BLaER1 treated with 17β-estradiol and CSF1 and Interleukin-3, amounts not matched to agents 10 nM and 100 nM (cell line): ENCODE results near the gene ATP5PO.

ENCODE experiments used
- H3K27ac ChIP-seq, 11 experiments: shearing (Covaris generic); formaldehyde crosslinking; 2 replicates each; pipeline ENCODE4 v1.8.1; 2022
- H3K27me3 ChIP-seq, 11 experiments: shearing (Covaris generic); formaldehyde crosslinking; 2 replicates each; pipeline ENCODE4 v1.8.1; 2022
- H3K36me3 ChIP-seq, 11 experiments: shearing (Covaris generic); formaldehyde crosslinking; 2 replicates each; pipeline ENCODE4 v1.8.1; 2022
- H3K4me1 ChIP-seq, 10 experiments: shearing (Covaris generic); formaldehyde crosslinking; 2 replicates each; pipeline ENCODE4 v1.8.1; 2022
- H3K4me2 ChIP-seq, 11 experiments: shearing (Covaris generic); formaldehyde crosslinking; 2 replicates each; pipeline ENCODE4 v1.8.1; 2022
- H3K4me3 ChIP-seq, 10 experiments: shearing (Covaris generic); formaldehyde crosslinking; 2 replicates each; pipeline ENCODE4 v1.8.1; 2022
- H3K9ac ChIP-seq, 11 experiments: shearing (Covaris generic); formaldehyde crosslinking; 2 replicates each; pipeline ENCODE4 v1.8.1; 2022
- H3K9me3 ChIP-seq, 11 experiments: shearing (Covaris generic); formaldehyde crosslinking; replicated peaks in 1 of 11; 2 replicates each; pipeline ENCODE4 v1.8.1; 2022
- H4K20me1 ChIP-seq, 11 experiments: shearing (Covaris generic); formaldehyde crosslinking; 2 replicates each; pipeline ENCODE4 v1.8.1; 2022
- Cebpa-rat ChIP-seq, 11 experiments: shearing (Covaris generic); IDR thresholded peaks; 2 replicates each; pipeline ENCODE4 v1.8.1; 2022

ATP5PO gene

DNA sequence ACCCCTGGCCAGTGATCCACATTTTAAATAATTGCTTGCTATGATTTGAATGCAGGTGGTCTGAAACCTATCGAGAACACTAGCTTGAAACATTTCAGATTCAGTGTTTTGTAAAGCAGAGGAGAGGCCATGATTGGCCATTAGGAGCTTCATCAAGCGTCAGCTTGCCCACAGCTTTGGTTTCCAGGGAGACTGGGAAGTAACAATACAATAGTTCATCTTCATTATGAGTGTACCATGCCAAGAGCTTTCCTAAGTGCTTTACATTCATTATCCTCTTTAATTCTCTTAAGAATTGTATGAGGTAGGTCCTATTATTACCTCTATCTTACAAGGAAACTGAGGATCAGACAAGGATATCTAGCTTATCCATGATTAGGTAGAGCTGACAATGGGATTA is 27.7 kb upstream of the ATP5PO start:
- Histone ChIP-seq H3K4me3 (no peak overlapping the region), H4K20me1 (no peaks in the 10 kb centered on the region), H3K36me3 (no peaks in the 10 kb centered on the region), H3K4me2 (no peak overlapping the region), H3K4me1 (peaks cover 23 to 60% (median 45%) of the 10 kb centered on the region in 10 experiments), H3K27ac (no peak overlapping the region), H3K9ac (no peak overlapping the region), H3K27me3 (no peaks in the 10 kb centered on the region), H3K9me3 (peaks cover 12 to 25% (median 16%) of the 10 kb centered on the region in 11 experiments; a peak in 19 of 22 replicates)
- no peak for TF ChIP-seq Cebpa-rat (IDR thresholded peaks at IDR 0.05)

DNA sequence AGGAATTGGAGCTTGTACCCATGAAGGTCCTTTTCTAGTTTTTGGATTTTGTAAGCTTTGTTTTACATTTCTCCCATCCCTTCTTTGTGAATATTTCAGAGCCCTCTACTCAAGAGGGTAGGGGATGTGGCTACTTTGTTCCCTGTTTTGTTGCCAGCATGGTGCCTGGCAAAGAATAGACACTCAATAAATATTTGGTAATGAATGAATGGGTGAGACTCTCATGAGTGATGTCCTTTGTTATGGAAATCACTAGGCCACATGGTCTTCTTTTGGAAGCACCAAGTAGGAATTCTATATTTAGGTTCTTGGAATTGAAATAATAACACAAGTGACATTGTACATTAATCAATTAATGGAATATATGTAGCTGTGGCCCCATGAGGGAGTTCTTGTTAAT is 26.8 kb upstream of the ATP5PO start:
- Histone ChIP-seq H3K36me3 (no peaks in the 10 kb centered on the region), H3K9ac (no peak overlapping the region), H3K27me3 (no peaks in the 10 kb centered on the region), H3K4me1 (peaks cover 18 to 60% (median 45%) of the 10 kb centered on the region in 10 experiments), H3K27ac (no peak overlapping the region), H4K20me1 (no peaks in the 10 kb centered on the region), H3K4me2 (no peak overlapping the region), H3K9me3 (peaks cover 12 to 25% (median 16%) of the 10 kb centered on the region in 11 experiments; a peak in 19 of 22 replicates), H3K4me3 (no peak overlapping the region)
- no peak for TF ChIP-seq Cebpa-rat (IDR thresholded peaks at IDR 0.05)

DNA sequence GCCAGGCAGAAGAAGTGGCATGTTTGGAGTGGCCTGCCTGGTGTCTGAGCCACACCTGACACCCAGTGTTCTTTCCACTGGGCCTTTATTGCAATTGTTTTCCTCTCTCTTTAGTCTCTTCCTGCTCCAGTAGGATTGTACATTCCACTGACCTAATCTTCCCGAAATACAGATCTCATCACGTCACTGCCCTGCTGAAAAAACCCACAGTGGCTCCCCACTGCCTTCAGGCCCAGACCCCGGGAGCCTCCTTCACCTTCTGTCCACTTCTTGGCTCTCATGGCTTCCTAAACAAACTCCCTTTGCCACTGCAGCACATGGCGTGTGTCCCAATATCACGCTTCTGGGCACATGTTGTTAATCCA is 25.3 kb upstream of the ATP5PO start:
- Histone ChIP-seq H3K4me3 (no peak overlapping the region), H3K9me3 (peaks cover 12 to 25% (median 16%) of the 10 kb centered on the region in 11 experiments; a peak in 19 of 22 replicates), H3K9ac (peak overlapping the region in 4 of 11 experiments; percentile 0 to 53 (median 8); a peak in 5 of 22 replicates), H3K27ac (peak overlapping the region in 8 of 11 experiments; percentile 7 to 79 (median 52); a peak in 13 of 22 replicates), H3K4me2 (peak overlapping the region in 8 of 11 experiments; percentile 4 to 77 (median 43); a peak in 11 of 22 replicates), H3K27me3 (no peaks in the 10 kb centered on the region), H3K4me1 (peaks cover 19 to 60% (median 45%) of the 10 kb centered on the region in 10 experiments), H4K20me1 (no peaks in the 10 kb centered on the region), H3K36me3 (no peaks in the 10 kb centered on the region)
- TF ChIP-seq Cebpa-rat (IDR thresholded peaks at IDR 0.05): no peak

DNA sequence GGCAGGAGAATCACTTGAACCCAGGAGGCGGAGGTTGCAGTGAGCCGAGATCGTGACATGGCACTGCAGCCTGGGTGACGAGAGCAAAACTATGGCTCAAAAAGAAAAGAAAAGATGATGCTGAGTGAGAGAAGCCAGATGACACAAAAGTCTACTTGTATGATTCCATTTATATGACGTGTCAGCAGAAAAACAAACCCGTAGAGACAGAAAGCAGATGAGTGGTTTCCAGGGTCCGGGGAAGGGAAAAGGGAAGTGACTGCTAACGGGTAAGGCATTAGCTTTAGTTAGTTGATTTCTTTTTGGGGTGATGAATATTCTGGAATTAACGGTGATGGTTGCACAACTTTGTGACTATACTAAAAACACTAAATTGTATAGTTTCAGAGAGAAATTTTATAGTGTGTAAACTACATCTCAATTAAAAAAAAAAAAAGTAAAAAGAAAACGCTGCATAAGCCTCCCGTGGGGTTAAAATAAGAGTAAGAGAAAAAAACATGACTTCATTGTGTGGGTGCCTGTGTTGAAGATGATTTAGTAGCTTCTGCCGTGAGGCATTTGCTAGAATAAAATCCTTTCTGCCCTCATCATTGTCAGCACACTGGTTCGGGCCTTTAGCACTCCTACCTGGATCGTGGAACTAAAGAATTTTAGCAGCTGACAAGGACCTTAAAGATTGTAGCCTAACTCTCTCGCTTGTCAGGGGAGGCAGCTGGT is 24.7 kb upstream of the ATP5PO start:
- Histone ChIP-seq H3K9ac (peak overlapping the region in 4 of 11 experiments; percentile 0 to 53 (median 8); a peak in 5 of 22 replicates), H3K9me3 (peaks cover 12 to 25% (median 16%) of the 10 kb centered on the region in 11 experiments; a peak in 19 of 22 replicates), H3K27me3 (no peaks in the 10 kb centered on the region), H4K20me1 (no peaks in the 10 kb centered on the region), H3K36me3 (no peaks in the 10 kb centered on the region), H3K27ac (peak overlapping the region in 8 of 11 experiments; percentile 7 to 79 (median 53); a peak in 13 of 22 replicates), H3K4me3 (no peak overlapping the region), H3K4me1 (peaks cover 21 to 64% (median 48%) of the 10 kb centered on the region in 10 experiments), H3K4me2 (peak overlapping the region in 8 of 11 experiments; percentile 4 to 77 (median 43); a peak in 12 of 22 replicates)
- no peak; a peak in 1 of 22 replicates for TF ChIP-seq Cebpa-rat (IDR thresholded peaks at IDR 0.05)

DNA sequence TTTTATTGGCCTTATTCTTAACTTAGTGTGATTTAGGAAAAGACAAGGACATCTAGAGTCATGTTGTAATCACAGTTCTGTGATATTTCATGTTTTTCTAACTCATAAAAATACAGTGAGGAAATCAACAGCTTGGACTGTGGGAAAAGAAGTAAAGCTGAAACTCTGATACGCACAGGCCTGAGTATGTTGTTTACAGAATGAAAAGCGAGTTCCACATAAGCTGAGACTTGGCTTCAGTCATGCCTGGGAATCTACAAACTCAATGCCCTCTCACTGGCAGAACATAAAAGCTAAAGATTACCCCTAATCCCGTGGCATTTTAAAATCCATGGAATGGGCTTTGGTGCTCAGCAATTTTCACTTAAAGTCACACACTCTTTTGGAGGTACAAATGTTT is 23.6 kb upstream of the ATP5PO start:
- no peak for TF ChIP-seq Cebpa-rat (IDR thresholded peaks at IDR 0.05)
- Histone ChIP-seq H3K9ac (peak overlapping the region in 1 of 11 experiments; percentile 53; a peak in 1 of 22 replicates), H4K20me1 (no peaks in the 10 kb centered on the region), H3K4me3 (no peak overlapping the region), H3K4me2 (peak overlapping the region in 4 of 11 experiments; percentile 43 to 77 (median 58); a peak in 7 of 22 replicates), H3K27me3 (no peaks in the 10 kb centered on the region), H3K27ac (peak overlapping the region in 6 of 11 experiments; percentile 44 to 79 (median 62); a peak in 8 of 22 replicates), H3K36me3 (no peaks in the 10 kb centered on the region), H3K4me1 (peaks cover 21 to 67% (median 50%) of the 10 kb centered on the region in 10 experiments), H3K9me3 (peaks cover 4 to 16% (median 8%) of the 10 kb centered on the region in 11 experiments; a peak in 17 of 22 replicates)

DNA sequence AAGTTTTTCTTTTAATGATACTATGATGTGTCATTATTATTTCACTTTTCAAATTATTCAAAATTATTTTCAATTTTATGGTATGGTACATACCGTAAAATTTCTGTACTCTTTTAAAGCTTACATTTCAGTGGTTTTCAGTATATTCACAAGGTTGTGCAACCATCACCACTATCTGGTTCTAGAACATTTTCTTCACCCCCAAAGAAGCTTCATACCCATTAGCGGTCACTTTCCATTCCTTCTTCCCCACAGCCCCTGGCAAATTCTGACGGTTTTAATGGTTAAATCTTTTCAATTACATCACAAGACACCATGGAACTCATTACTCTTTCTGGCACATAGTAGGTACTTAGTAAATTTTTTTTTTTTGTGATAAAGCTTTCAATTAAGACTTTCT is 22.8 kb upstream of the ATP5PO start:
- no peak overlapping the region for H3K4me3 ChIP-seq
- no peaks in the 10 kb centered on the region for H3K27me3 ChIP-seq
- no peak overlapping the region for H3K9ac ChIP-seq
- TF ChIP-seq Cebpa-rat (IDR thresholded peaks at IDR 0.05): no peak
- peaks cover 0 to 8% (median 0%) of the 10 kb centered on the region in 11 experiments; a peak in 2 of 22 replicates for H3K9me3 ChIP-seq
- H3K4me2 ChIP-seq: peak overlapping the region in 5 of 11 experiments; percentile 61 to 77 (median 76); a peak in 9 of 22 replicates
- no peaks in the 10 kb centered on the region for H4K20me1 ChIP-seq
- H3K27ac ChIP-seq: peak overlapping the region in 5 of 11 experiments; percentile 10 to 79 (median 64); a peak in 5 of 22 replicates
- H3K4me1 ChIP-seq: peaks cover 21 to 67% (median 54%) of the 10 kb centered on the region in 10 experiments
- H3K36me3 ChIP-seq: no peaks in the 10 kb centered on the region

DNA sequence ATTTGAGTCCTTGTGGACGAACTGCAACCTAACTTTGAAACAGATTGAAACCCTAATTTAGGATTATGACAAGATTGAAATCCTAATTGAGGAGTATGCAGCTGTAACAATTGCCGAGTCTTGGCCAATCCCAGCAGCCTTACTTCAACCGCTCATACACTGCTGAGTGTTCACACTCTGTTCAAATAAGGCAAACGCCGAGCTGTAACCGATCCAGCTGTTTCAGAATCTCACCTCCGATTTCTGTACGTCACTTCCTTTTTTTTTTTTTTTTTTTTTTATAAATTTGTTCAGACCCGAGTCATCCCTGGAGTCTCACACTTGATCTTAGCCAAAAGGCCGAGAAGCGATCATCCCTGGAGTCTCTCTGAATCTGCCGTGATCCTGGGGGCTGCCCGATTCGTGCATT is 22.3 kb upstream of the ATP5PO start:
- no peak for TF ChIP-seq Cebpa-rat (IDR thresholded peaks at IDR 0.05)
- Histone ChIP-seq H3K9ac (peak overlapping the region in 3 of 11 experiments; percentile 24 to 45 (median 38); a peak in 3 of 22 replicates), H3K27me3 (no peaks in the 10 kb centered on the region), H3K4me3 (no peak overlapping the region), H3K4me2 (peak overlapping the region in 9 of 11 experiments; percentile 61 to 79 (median 71); a peak in 15 of 22 replicates), H4K20me1 (no peaks in the 10 kb centered on the region), H3K36me3 (no peaks in the 10 kb centered on the region), H3K9me3 (peaks cover 0 to 4% (median 0%) of the 10 kb centered on the region in 11 experiments; a peak in 2 of 22 replicates), H3K27ac (peak overlapping the region in 8 of 11 experiments; percentile 10 to 79 (median 52); a peak in 13 of 22 replicates), H3K4me1 (peaks cover 22 to 70% (median 55%) of the 10 kb centered on the region in 10 experiments)

DNA sequence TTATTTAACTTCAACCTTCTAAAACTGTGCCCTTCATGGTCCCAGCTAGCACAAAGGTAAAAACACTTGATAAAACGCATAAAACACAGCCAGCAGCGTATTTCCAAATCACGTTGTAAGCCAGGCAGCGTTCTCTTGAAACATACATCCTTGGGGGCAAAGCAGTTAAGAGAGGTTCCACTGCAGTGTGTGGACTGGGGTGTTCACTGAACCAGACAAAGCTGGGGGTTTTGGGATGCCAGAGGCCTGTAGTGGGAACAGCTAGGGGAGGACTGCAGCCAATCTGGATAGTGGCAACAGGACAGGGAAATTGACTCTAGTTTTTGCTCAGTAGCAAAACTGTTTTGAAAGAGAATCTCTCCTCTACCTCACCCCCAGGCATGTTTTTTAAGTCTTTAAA is 21.5 kb upstream of the ATP5PO start:
- no peaks in the 10 kb centered on the region for H4K20me1 ChIP-seq
- H3K9ac ChIP-seq: peak overlapping the region in 6 of 11 experiments; percentile 7 to 45 (median 23); a peak in 5 of 22 replicates
- peak overlapping the region in 10 of 11 experiments; percentile 15 to 79 (median 57); a peak in 18 of 22 replicates for H3K27ac ChIP-seq
- no peaks in the 10 kb centered on the region for H3K27me3 ChIP-seq
- peaks cover 30 to 78% (median 63%) of the 10 kb centered on the region in 10 experiments for H3K4me1 ChIP-seq
- TF ChIP-seq Cebpa-rat (IDR thresholded peaks at IDR 0.05): no peak
- H3K9me3 ChIP-seq: peaks cover 0 to 4% (median 0%) of the 10 kb centered on the region in 11 experiments; a peak in 2 of 22 replicates
- H3K36me3 ChIP-seq: no peaks in the 10 kb centered on the region
- H3K4me2 ChIP-seq: peak overlapping the region; percentile 49 to 79 (median 70)
- no peak overlapping the region for H3K4me3 ChIP-seq
